HG02885 (cell line): Measurements from ENCODE around the gene FOXP1.

Experiments
- ATAC-seq: cut with Tn5 transposase; IDR thresholded peaks from one replicate; pipeline ENCODE4 v1.9.1; 2021; ENCODE audit warnings: mild to moderate bottlenecking; ENCODE audit not compliant: unreplicated experiment, poor library complexity

FOXP1 gene

GRCh38 chr3:71103430-71103921 lies 480.1 kb downstream of the FOXP1 start:
- no peak for ATAC-seq

- no peak for ATAC-seq
These were observed 481.2 kb downstream of the FOXP1 start for GRCh38 chr3:71102111-71102983.

DNA sequence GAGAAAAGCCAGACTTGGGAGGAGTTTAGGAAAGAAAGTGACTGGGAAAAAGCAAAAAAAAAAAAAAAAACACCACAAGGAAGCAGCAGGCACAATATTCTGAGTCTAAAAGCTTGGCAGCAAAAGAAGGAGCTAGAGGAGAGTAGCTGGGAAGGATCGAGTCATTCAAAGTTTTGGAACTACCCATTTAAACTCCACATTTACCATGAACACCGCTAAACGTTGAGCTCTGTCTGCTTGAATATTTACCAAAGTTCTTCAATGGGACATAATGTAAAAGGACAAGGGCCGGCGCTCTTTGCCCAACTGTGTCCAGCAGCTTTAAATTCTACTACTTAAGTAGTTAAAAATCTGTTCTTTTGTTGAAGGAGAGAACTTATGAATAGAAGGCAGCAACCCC lies 481.9 kb downstream of the FOXP1 start:
- ATAC-seq: no peak

- no peak for ATAC-seq
These were observed 482.5 kb downstream of the FOXP1 start for GRCh38 chr3:71101014-71101413.

DNA sequence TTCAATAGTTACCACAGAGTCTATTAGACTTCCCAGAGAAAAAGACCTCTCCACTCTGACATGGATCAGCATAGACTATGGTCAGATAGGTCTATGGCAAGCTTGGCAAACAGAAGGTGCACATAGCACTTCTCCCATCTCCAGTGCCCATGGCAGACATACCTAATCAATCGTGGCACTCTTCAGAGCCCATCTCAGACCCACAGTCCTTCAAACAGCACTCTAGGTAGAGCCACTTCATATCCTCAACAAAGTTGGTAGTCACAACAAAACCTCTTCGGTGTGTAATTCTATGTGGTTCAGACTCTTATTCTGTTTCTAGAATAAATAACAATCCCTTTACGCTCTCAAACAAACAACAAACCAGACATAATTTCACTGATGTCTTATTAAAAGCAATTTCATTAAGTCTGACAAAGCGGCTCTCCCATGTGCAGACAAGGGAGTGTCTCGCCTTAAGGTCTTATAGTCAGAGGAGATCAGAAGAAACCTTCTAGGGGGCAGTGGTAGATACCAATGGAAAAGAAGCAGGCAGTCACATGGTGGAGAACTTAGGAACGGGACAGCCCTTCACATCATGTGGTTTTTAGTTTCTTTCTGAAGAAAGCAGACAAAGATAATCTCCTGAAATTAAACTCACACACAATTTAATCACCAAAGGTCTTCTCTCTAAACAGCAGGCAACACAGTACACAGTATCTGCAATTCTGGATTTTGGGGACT lies 483.4 kb downstream of the FOXP1 start:
- no peak for ATAC-seq

- ATAC-seq: no peak
These were observed 486.0 kb downstream of the FOXP1 start for GRCh38 chr3:71097557-71097956.

GRCh38 chr3:71095511-71096291 lies 487.8 kb downstream of the FOXP1 start:
- ATAC-seq: no peak

- no peak for ATAC-seq
These were observed 488.8 kb downstream of the FOXP1 start for GRCh38 chr3:71094658-71095209.

DNA sequence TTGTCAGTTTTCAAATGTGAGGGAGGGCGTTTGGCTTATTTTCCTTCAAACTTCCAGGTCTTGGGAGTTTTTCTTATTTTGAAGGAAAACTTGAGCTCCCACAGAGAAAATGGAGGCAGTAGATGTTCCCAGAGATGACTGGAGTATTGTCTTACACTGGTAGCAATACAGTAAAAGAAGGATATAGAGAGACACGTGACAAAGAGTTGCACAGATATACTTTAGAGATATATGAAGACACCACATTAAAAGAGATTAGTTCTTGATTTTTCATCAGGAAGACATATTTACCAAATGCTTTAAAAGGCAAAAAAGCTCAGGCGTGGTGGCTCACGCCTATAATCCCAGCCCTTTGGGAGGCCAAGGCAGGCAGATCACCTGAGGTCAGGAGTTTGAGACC lies 490.9 kb downstream of the FOXP1 start:
- ATAC-seq: no peak

GRCh38 chr3:71090207-71090606 lies 493.3 kb downstream of the FOXP1 start:
- ATAC-seq: peak; percentile 29

DNA sequence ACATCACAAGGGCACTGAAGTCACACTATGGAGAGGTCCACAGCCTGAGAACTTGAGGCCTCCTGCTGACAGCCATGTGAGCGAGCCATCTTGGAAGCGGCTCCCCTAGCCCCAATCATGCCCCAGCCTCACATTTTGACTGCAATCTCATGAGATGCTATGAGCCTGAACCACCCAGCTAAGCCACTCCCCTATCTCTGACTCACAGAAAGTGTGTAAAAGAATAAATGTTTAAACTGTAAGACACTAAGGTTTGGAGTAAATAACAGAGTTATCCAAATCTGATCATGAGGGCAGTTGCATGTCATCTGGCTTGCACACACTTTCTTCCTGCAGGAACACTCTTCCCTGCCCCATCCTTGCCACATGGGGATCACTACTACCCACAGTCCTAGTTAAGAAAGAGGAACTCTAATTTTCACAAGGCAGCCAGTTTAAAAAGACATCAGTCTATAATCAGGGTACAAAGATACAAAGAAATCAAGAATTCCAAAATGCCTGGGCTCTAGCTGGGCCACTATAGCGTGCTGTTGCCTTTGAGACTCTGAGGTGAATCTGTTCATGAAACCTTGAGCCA lies 494.2 kb downstream of the FOXP1 start:
- ATAC-seq: no peak

DNA sequence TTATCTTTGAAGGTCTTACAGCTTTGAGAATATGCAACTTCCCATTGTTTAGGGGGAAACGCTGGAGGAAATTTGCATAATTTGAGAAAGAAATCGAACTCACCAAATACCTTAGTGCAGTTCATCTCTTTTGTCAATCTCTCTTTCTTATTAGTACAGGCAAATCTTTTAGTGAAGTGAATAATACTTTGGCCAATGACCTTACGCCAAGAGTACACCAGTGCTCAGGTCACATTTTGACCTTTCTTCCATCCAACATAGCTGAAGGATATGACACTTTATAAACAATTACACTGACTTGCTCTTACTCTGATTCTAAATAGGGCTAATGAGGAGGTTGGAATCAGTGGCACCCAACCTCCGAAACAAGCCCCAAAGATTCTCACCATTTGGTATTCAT lies 494.8 kb downstream of the FOXP1 start:
- ATAC-seq: no peak

DNA sequence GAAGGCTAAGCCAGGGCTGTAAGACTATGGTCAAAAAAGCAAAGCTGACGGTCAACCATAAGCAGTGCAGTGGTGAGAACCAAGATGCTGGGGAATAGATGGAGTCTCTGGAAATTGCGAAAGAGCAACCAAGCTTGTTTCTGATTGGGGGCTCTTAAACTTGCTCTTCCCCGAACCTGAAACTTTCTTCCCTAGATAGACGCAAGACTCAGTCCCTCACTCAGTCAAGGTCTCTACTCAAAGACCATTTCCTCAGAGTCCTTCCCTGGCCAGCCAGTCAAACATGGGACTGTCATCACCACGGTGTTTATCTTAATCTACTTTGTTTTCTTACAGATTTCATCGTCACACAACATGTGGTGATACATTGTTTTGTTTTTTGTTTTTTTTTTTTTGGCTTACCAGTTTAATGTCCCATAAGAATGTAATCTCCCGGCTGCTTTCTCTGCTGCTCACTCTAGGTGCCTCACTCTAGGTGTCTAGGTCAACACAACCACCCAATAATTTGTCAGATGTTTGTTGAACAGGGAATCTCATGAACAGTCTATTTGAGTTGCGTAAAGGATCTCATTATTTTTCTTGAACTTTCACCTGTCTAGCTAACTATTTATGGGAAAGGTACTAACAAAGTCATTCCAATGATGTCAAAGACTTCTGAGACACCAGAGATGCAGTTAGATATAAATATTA lies 495.4 kb downstream of the FOXP1 start:
- no peak for ATAC-seq

- peak; percentile 94 for ATAC-seq
These were observed 496.1 kb downstream of the FOXP1 start for GRCh38 chr3:71087143-71088018.

DNA sequence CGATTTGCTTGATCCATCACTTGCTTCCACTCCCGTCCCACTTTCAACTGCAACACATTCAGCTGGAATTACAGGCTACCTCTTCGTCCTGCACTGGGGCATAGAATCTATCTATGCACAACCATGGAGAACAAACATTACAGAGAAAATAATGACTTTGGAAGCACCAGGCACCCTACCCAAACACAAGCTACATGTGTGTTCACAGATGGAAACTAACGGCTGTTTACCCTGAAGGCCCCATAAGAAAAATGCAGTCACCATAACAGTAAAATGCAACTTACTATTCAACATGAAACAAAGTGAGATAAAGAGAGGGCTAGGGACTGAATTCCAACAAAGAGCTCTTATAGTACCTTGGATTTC lies 496.8 kb downstream of the FOXP1 start:
- ATAC-seq: no peak

- ATAC-seq: no peak
These were observed 499.8 kb downstream of the FOXP1 start for GRCh38 chr3:71083726-71084131.

DNA sequence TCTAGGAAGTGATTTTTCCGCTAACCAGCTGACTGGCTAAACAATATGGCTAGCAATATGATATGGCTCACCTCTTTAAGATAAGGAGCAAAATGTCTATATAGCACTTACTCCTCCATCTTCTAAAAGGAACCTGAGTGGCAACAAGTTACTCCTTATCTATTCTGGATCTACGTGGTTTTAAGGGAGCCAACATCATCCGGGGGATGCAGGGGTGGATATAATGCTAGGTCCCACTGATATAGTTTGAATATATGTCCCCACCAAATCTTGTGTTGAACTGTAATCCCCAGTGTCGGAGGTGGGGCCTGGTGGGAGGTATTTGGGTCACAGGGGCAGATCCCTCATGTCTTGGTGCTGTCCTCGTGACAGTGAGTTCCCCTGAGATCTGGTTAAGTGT lies 500.7 kb downstream of the FOXP1 start:
- no peak for ATAC-seq

DNA sequence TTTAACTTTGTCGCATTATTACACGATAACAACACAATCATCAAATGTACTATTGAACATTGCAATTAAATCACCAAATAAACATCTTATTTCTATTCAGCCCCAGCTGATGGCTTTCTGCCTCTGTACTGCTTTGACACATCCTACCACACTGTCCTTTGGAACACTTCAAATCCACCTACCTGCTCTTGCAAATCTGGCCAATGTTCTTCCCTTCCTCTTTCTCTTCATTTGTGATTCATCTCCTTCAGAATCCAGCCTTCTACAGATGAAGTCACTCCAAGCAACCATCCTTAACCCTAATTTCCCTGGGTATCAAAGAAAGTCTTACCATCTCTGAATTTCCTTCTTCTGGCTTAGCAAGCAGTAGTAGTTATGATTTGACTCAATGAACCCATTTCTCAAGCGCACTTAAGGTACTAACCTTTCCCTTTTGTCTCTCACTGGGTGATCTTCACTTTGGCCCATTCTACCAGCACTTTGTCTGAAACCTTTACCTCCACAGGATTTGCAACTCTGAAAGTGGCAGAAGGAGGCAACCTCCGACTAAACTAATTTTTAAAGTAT lies 502.9 kb downstream of the FOXP1 start:
- ATAC-seq: no peak
